GM18907 (cell line): ENCODE data around the gene ARHGAP6.
"Not testable (repeated sequence)": the region's sequence is repeated elsewhere in the genome, so short reads cannot be mapped to it uniquely, and the experiment has no call there.

Experiments used
- ATAC-seq: cut with Tn5 transposase; IDR thresholded peaks from one replicate; pipeline ENCODE4 v1.9.1; 2021; ENCODE audit warnings: mild to moderate bottlenecking, moderate library complexity; ENCODE audit not compliant: unreplicated experiment

The ARHGAP6 gene

DNA sequence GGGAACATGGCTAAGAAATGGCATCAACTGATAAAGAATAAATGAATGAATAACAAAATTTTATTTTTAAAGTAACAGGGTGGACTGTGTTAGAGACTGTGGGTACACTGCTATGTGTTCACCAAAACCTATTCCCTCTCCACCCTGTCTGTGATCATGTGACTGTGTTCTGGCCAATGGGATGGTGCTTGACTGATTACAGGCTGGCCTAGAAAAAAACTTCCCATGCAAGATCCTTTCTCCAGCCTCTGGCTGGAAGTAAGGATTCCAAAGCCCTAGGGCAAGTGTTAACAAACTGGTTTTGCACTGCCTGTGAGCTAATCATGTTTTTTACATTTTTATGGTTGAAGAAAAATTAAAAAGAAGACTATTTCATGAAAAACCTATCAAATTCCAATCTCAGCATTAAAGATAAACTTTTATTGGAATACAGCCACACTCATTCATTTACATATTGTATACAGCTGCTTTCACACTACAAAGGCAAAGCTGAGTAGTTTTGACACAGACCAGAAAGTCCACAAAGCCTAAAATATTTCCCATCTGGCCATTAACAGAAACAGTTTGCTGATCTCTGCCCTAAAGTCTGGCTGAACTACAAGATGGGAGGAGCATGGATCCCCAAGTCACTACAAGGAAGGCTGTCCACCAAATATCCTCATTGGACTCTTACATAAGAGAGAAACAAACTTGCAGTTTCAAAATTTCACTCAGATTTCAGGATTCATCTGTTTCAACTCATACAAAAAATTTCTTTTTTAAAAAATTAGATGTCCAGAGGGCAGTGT is 133.2 kb downstream of the ARHGAP6 start:
- no peak for ATAC-seq

DNA sequence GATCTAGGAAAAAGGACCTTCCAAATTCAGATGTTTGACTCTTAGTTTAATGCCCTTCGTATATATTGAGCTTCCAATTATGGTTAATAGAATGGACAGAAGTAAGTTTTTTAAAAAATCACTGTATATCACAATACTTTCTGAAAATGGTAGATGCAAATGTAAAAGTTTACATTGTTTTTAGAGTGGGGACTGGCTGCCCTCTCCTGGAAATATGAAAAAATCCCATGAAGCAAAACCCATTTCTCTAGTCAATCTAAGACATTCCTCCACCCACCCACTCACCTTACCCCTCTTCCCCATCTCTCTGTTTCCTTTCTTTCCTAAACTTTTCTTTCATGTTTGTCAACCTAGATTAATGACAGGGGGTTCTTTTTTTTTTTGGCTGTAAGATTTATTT is 134.5 kb downstream of the ARHGAP6 start:
- no peak for ATAC-seq

DNA sequence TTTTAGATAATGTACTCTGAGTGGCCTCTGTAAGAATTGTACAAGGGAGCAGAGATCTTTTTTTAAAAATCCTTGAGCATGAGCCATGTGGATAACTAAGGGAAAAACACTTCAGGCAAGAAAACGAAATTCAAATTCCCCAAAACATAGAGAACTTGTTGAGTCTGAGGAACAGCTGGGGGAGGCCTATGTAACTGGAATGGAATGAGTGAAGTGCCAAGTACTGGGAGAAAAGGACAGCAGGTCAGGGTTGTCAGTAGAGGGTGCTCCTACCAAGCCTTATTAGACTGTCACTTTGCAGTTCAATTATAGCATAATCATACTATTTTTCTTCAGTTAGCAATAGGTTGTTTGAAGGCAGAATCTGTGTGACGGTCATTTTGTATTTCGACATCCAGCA is 135.1 kb downstream of the ARHGAP6 start:
- ATAC-seq: no peak

DNA sequence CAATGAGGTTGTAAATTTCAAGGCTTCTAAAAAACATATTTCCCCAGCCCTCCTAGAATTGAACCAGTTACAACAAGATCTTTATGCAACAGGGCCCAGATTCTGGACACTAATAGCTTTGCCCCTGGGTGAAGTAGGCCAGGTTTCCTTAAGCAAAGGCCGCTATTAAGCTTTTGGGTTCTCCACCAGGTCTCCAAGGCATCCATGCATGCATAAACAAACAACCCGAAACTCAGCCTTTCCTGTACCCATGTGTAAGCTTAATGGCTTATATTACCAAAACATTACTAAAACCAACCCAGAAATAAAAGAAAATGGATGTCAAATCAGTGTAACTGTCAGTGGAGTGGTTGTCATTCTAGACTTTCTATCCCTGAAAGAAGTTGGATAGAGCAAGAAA is 137.1 kb downstream of the ARHGAP6 start:
- ATAC-seq: peak; percentile 43

DNA sequence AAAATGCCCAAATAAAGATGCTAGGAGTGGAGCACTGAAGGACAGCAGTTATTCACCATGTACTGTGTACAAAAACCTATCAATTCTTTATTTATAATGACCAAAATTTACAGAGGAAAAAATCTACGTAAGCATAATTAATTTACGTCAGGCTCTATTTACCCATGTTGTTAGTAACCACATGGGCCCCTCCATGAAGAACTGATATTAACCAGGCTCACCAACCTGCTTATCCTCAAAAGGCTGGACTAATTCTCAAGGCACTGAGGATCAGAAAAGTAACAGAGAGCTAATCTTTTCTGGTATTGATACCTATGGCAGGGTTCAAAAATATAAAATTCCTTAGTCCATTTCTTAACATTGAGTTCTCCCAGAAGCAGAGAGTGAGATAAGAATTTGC is 140.0 kb downstream of the ARHGAP6 start:
- no peak for ATAC-seq

DNA sequence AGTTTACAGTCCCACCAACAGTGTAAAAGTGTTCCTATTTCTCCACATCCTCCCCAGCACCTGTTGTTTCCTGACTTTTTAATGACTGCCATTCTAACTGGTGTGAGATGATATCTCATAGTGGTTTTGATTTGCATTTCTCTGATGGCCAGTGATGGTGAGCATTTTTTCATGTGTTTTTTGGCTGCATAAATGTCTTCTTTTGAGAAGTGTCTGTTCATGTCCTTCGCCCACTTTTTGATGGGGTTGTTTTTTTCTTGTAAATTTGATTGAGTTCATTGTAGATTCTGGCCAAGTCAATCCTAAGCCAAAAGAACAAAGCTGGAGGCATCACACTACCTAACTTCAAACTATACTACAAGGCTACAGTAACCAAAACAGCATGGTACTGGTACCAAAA is 146.5 kb downstream of the ARHGAP6 start:
- ATAC-seq: not testable (repeated sequence)

DNA sequence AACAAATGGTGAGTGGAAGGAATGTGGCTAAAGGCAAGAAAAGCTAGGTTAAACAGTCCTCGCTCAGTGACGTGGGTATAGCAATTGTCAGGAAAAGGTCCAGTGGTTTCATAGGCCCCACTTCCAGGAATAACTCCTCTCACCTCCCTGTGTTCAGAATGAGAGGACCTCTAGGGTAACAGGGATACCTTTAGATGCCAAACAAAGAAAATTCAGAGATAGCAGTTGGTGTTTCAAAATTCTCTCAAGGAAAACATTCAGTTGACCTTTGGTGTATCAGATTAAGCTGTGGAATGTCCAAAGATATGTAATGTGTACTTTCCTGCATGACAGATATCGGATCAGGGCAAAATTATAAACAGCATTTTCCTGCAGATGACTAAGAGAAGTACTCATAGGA is 155.9 kb downstream of the ARHGAP6 start:
- no peak for ATAC-seq

DNA sequence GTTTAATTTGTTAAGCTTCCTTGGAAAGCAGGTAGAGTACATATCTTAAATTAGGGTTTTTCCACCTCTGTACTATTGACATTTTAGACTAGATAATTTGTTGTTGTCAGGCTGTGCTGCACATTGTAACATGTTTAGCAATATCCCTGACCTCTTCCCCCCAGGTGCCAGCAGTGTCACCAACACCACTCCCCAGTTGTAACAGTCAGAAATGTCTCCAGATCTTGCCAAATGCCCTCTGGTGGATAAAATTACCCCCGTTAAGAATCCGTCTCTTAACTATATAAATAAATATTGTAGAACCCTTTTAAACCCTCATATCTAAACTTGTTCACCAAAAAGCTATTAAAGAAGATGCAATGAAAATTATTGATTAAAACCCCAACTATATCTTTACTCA is 161.5 kb downstream of the ARHGAP6 start:
- no peak for ATAC-seq

DNA sequence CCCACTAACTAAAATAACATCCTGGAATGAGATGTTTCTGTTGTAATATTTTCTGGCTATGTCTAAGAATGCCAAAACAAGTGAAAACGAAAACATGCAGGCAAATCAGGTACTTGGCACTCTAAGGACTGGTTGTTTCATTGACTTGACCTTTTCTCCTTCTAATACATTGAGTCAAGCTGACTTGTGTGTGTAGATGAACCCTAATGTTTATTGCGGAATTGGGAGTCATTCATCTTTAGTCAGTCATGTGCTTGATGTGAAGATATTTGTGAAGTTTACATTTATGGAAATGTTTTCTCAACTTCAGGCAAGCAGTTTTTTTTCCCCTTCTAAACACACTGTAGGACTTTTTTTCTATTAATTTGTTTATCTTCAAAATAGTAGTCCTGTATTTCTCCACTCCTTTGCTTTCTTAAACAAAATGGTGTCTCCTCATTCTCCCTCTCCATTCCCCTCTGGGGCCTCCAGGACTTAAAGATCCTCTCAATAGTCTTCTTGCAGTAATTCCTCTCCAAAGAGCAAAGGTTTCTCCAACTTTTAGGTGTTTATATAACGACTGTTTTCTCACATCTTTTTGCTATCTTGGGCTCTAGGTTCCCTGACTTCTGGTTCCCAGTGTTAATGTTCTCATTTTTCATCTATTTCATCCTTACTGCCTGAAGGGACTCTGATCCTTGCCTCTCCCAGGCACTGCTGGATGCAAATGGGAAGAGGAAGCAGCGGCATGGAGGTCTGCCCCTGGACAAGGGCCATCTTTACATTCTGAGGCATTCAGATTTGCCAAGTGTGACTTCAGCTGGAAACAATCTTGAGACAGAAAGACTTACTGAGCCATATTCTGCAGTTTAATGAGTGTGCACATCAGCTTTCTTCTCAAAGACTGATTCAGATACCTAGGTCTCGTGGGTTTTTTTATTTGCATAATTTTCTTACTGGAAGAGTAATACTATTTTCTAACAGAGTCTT is 166.4 kb downstream of the ARHGAP6 start:
- ATAC-seq: no peak

DNA sequence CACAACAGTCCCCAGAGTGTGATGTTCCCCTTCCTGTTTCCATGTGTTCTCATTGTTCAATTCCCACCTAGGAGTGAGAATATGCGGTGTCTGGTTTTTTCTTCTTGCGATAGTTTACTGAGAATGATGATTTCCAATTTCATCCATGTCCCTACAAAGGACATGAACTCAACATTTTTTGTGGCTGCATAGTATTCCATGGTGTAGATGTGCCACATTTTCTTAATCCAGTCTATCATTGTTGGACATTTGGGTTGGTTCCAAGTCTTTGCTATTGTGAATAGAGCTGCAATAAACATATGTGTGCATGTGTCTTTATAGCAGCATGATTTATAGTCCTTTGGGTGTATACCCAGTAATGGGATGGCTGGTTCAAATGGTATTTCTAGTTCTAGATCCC is 174.3 kb downstream of the ARHGAP6 start:
- not testable (repeated sequence) for ATAC-seq

DNA sequence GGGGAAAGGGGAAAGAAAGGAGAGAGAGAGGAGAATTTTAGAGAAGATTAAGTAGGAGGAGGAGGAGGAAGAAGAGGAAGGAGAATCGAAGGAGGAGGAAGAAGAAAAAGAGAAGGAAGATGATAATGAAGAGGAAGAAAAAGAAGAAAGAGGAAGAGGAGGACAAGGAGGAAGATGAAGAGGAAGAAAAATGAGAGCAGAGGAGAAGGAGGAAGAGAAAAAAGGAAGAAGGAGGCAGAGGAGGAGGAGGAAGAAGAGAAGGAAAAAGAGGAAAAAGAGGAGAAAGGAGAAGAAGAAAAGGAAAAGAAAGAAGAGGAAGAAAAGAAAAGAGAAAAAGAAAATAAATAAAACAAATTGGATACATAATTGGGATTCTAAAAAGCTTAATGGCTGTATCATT is 181.4 kb downstream of the ARHGAP6 start:
- no peak for ATAC-seq

DNA sequence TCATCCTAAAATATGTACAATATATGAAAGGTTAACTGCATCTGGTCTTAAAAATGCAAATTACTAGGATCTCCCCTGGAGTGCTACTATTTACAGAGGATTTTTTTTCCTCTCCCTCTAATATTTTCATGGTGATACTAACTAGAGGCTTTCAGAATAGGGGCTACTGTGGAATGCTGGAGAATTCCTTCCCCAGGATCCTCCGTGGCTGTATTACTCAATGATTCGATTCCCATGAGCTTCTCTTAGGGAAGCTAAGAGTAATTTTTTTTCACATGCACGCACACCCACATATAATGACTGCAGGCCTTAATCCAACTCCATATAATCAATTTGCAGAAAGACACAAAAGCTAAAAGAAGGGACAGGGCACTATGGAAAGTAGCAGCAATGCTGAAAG is 184.7 kb downstream of the ARHGAP6 start:
- no peak for ATAC-seq

DNA sequence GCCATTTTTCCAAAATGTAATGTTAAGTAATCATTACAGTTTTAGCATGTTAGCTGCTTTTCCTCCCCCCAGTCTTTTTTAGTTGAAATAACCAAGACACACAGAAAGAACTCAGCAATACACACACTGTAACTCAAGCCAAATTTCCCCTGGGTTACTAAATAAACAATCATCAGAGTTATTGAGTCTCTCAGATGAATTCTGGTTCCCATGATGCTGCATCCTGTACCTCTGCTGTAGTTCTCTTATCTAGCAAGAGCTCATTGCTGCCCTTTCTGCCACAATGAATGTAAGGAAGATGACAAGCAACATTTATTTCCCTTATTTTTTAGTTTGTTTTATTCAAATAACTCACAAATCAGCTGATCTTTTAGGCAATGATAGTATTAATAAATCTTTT is 185.1 kb downstream of the ARHGAP6 start:
- no peak for ATAC-seq

DNA sequence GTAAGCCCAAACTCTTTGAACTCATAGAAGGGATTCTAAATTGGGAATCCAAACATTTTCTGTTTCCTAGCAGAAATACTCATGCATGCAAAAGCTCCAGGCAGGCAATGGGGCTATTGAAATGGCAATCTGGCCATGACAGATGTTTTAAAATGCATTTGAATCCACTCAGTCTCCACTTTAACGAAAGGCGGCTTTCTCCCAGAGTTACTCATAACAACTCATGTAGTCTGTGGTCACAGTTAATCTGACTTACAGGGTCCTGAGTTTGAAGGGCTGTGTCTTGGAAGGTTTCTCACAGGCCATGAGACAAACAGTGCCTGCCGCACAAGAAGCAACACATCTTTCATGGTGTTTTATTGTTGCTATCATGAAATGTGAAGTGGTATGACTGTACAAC is 186.8 kb downstream of the ARHGAP6 start:
- no peak for ATAC-seq

DNA sequence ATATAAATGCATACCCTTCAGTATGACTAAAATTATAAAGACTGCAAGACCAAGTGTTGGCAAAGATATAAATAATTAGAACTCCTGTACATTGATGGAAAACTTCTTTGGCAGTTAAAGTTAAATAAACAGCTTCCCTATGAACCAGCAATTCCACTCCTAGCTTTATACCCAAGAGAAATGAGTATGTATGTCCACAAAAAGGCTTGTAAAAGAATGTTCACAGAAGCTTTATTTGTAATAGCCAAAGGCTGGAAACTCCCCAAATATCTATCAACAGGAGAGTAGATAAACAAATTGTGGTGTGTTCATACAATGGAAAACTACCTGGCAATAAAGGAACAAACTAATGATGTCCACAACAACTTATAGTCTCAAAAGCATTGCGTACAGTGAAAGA is 187.7 kb downstream of the ARHGAP6 start:
- no peak for ATAC-seq

DNA sequence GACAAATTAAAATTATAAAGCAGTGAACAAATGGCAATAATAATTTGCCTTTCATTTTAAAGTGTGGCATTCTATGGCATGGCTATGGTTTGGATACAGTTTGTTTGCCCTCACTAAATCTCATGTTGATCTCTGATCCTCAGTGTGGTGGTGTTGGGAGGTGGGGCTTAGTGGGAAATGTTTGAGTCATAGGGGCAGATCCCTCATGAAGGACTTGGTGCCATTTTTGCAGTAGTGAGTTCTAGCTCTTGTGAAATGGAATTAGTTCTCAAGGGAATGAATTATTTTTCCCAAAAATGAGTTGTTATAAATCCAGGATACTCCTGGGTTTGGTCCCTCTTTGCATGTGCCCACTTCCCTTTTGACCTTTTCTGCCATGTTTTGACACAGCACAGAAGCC is 191.1 kb downstream of the ARHGAP6 start:
- ATAC-seq: no peak

DNA sequence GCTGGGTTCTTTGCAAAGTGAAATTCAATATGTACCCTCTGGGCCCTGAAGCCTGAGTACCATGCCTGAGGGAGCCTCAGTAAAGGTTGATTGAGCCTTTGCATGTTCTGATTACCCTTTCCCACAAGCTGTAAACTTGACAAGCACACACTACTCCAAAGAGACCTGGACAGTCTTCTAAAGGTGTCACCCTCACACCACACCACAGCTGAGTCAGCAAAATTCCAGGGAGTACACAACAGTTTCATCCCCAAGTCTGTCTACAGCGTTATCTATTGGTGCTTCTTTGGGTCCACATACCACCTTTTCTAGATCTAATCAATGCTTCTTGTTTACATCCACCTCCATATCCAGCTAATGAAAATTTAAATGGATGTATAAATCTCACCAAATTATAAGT is 191.7 kb downstream of the ARHGAP6 start:
- ATAC-seq: no peak

DNA sequence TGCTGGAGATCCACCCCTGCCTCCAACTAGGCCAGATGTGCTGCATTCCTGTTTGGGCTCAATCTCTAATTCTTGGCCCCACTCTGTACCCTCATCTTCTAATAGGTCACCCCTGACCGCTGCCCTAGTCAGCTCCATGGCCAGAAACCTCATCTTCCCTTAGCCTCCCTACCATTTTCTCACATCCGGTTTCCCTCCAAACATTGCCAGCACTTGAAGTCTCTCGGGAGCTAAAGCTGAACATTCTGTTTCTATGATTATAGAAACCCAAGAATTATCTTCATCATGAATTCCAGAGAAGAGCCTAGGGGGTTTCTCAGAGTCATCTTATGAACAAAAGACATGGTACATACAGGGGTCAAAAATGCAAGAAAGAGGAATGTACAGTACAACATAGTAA is 192.8 kb downstream of the ARHGAP6 start:
- ATAC-seq: no peak

DNA sequence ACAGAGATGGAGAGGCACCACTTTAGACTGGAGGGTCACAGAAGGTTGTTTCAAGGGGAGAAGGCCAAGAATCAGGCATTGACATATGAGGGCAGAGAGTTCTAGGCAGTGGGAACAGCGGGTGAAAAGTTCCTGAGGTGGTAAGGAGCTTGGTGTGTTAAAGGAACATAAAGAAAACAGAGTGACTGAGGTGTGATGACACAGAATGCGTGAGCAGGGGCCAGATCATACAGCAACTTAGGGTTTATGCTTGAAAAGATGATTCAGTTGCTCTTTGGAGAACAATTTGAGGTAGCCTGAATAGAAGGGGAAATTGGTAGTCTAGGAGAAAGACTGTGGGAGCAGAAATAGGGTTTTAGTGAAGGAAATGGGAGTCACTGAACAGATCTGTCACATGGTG is 193.3 kb downstream of the ARHGAP6 start:
- ATAC-seq: no peak

DNA sequence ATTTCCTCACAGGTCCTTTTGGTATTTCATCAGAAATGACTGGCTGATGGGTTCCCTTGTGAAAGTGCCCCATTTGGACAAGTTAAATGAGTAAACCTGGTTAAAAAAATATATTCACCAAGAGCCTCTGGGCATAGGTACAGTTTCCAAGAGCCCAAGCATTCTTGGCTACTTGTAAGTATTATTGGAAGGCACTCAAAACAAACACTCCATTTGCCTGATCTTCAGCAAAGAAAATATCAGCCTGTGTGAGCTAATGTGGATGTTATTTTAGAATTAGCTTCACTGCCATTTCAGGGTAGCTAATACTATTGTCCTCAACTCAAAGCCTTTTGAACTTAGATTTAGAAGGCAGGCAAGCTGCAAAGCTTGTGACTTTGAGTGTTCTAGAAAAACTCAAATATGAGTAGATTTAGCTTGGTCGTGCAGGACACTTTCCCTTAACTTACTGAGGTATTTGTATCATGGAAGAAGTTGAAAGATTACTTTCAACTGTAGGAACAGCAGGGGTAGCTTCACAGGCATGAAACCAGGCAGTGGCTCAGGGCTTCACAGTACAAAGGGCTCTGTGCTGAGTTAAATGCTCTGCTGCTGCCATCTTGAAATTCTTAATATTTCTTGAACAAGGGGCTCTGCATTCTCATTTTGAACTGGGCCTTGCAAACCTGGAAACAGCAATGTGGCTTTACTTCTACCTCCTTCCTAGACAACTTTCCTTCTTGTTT is 195.3 kb downstream of the ARHGAP6 start:
- no peak for ATAC-seq

DNA sequence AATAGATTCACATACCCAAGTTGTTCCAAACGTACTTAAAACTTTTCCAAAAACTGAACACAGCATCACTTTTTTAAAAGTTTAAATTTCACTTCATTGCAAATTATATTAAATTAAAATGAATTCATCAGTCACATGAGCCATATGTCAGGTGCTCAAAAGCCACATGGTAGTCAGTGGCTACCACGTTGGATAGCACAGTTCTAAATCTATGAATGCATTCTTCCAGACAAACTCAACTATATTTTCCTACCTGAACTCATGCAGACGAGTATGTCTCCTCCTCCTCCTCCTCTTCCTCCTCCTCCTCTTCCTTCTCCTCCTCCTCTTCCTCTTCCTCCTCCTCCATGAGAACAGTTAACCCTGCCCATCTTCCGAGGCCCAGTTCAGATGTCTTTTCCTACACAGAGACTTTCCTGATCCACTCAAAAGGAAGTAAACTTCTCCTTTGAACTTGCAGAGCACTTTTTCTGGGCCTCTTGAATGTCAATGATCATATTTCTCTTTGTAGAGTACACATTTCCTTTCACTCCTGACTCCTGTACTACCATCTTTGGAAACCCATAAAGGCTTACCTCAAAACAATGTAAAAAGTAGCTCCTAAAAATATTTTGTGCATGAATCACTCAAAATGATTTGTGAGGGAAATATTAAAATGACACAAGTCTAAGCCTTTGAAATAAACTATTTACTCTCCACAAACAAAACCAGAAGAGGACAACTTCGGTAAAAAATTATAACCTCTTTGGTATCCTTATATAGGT is 199.9 kb downstream of the ARHGAP6 start:
- ATAC-seq: no peak
